ENCODE measurements around the gene ATAD3B.

Gene ATAD3B
- long read RNA-seq, full-length matches to known transcripts, result 2 of 11 reads
- long read RNA-seq, partial matches to known transcripts, result 6 of 11 reads
- long read RNA-seq, other reads (novel, unspliced or antisense), result 3 of 11 reads

DNA sequence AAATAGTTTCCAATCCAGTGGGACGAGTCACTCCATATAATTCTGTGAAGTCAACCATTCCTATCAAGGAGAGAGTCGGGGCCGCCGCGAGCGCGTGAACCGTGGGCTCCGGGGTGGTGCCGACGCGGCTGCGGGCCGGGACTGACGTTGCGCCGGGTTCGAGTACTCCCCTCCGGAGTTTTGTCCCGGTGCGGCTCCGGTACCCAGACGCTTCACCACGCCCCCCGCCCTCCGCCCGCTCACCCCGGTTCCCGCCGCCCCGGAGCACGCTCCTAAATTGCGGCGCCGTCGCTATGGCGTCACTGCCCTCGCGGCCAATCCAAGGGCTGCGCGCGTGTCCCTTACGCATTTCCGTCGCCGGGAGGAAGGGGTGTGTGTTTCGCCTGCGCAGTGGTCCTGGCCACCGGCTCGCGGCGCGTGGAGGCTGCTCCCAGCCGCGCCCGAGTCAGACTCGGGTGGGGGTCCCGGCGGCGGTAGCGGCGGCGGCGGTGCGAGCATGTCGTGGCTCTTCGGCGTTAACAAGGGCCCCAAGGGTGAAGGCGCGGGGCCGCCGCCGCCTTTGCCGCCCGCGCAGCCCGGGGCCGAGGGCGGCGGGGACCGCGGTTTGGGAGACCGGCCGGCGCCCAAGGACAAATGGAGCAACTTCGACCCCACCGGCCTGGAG is at the start of gene ATAD3B:
TSS of gene ATAD3B (plus strand) at position 377 of the 664 bp plus-strand sequence. CDS start at position 497, 120 bp downstream.
- no peak for TF ChIP-seq SPI1 (IDR thresholded peaks at IDR 0.05; ENCODE audit: borderline replicate concordance, low read depth)
- TF ChIP-seq POLR2AphosphoS5 (IDR thresholded peaks at IDR 0.05; ENCODE audit: low read depth), result peak; percentile 21; the same call in 1 of the 2 replicates
- TF ChIP-seq GABPA (IDR thresholded peaks at IDR 0.05; ENCODE audit: low read depth), result peak; percentile 77
- TF ChIP-seq, protein P1, sequence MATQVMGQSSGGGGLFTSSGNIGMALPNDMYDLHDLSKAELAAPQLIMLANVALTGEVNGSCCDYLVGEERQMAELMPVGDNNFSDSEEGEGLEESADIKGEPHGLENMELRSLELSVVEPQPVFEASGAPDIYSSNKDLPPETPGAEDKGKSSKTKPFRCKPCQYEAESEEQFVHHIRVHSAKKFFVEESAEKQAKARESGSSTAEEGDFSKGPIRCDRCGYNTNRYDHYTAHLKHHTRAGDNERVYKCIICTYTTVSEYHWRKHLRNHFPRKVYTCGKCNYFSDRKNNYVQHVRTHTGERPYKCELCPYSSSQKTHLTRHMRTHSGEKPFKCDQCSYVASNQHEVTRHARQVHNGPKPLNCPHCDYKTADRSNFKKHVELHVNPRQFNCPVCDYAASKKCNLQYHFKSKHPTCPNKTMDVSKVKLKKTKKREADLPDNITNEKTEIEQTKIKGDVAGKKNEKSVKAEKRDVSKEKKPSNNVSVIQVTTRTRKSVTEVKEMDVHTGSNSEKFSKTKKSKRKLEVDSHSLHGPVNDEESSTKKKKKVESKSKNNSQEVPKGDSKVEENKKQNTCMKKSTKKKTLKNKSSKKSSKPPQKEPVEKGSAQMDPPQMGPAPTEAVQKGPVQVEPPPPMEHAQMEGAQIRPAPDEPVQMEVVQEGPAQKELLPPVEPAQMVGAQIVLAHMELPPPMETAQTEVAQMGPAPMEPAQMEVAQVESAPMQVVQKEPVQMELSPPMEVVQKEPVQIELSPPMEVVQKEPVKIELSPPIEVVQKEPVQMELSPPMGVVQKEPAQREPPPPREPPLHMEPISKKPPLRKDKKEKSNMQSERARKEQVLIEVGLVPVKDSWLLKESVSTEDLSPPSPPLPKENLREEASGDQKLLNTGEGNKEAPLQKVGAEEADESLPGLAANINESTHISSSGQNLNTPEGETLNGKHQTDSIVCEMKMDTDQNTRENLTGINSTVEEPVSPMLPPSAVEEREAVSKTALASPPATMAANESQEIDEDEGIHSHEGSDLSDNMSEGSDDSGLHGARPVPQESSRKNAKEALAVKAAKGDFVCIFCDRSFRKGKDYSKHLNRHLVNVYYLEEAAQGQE (IDR thresholded peaks at IDR 0.05; ENCODE audit: insufficient replicate concordance, low read depth), result no peak
- TF ChIP-seq, protein P2, sequence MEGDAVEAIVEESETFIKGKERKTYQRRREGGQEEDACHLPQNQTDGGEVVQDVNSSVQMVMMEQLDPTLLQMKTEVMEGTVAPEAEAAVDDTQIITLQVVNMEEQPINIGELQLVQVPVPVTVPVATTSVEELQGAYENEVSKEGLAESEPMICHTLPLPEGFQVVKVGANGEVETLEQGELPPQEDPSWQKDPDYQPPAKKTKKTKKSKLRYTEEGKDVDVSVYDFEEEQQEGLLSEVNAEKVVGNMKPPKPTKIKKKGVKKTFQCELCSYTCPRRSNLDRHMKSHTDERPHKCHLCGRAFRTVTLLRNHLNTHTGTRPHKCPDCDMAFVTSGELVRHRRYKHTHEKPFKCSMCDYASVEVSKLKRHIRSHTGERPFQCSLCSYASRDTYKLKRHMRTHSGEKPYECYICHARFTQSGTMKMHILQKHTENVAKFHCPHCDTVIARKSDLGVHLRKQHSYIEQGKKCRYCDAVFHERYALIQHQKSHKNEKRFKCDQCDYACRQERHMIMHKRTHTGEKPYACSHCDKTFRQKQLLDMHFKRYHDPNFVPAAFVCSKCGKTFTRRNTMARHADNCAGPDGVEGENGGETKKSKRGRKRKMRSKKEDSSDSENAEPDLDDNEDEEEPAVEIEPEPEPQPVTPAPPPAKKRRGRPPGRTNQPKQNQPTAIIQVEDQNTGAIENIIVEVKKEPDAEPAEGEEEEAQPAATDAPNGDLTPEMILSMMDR (IDR thresholded peaks at IDR 0.05; ENCODE audit: insufficient read depth, low read length), result no peak
- Histone ChIP-seq H3K4me3 (replicated peaks; ENCODE audit: insufficient read depth, low read length) (peak within 1 kb of the TSS; percentile 82), H3K27me3 (ENCODE audit: insufficient read depth, poor library complexity, severe bottlenecking) (no peaks in the 10 kb centered on the region), H3K27ac (replicated peaks) (peak within 1 kb of the TSS; percentile 86)
- DNase-seq (ENCODE audit: low read depth in 1 of 2, low spot score in 1 of 2), result peak; percentile 91 to 96

DNA sequence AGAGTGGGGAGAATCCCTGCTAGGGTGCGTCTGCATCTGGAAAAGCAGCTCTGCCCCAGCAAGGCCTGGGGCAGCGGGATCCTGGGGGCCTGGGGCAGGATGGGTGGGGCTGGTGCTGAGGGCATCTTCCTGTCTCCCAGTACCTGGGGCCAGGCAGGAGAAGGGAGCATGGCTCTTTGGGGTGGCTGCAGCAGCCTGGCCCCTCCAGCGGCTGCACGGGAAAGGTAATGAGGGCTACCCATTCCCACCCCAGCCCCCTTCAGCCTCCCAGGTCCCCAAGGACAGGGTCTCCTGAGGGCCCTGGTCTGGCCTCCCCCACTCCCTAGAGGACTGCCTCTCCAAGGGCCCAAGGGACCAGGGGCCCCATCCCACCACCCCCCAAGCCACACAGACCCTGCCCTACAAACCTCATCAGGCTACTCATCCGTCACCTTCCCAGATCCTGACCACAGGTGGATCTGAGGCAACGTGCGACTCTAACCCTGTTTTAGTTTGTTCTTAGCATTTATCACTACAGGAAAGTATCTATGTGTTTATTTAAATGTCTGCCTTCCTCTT is 49.6 kb upstream of the ATAD3B start:
- TF ChIP-seq GABPA (IDR thresholded peaks at IDR 0.05; ENCODE audit: low read depth) (no peak), SPI1 (IDR thresholded peaks at IDR 0.05; ENCODE audit: borderline replicate concordance, low read depth) (no peak), POLR2AphosphoS5 (IDR thresholded peaks at IDR 0.05; ENCODE audit: low read depth) (no peak)
- TF ChIP-seq, protein P1 (IDR thresholded peaks at IDR 0.05; ENCODE audit: insufficient replicate concordance, low read depth), result no peak
- TF ChIP-seq, protein P2 (IDR thresholded peaks at IDR 0.05; ENCODE audit: insufficient read depth, low read length), result no peak
- Histone ChIP-seq H3K4me3 (replicated peaks; ENCODE audit: insufficient read depth, low read length) (no peak overlapping the region), H3K27me3 (ENCODE audit: insufficient read depth, poor library complexity, severe bottlenecking) (peaks cover 12% of the 10 kb centered on the region), H3K27ac (replicated peaks) (no peak overlapping the region)
- DNase-seq (ENCODE audit: low read depth in 1 of 2, low spot score in 1 of 2), result no peak

GRCh38 chr1:1422465-1423244 is 48.9 kb upstream of the ATAD3B start:
- Histone ChIP-seq H3K4me3 (replicated peaks; ENCODE audit: insufficient read depth, low read length) (no peak overlapping the region), H3K27me3 (ENCODE audit: insufficient read depth, poor library complexity, severe bottlenecking) (peaks cover 14% of the 10 kb centered on the region), H3K27ac (replicated peaks) (no peak overlapping the region)
- no peak for DNase-seq (ENCODE audit: low read depth in 1 of 2, low spot score in 1 of 2)
- no peak for TF ChIP-seq GABPA (IDR thresholded peaks at IDR 0.05; ENCODE audit: low read depth)
- no peak for TF ChIP-seq POLR2AphosphoS5 (IDR thresholded peaks at IDR 0.05; ENCODE audit: low read depth)
- TF ChIP-seq SPI1 (IDR thresholded peaks at IDR 0.05; ENCODE audit: borderline replicate concordance, low read depth), result no peak
- TF ChIP-seq, protein P1 (IDR thresholded peaks at IDR 0.05; ENCODE audit: insufficient replicate concordance, low read depth), result no peak
- TF ChIP-seq, protein P2 (IDR thresholded peaks at IDR 0.05; ENCODE audit: insufficient read depth, low read length), result no peak
